ENCODE results near the gene SNX19. TPM values are rescaled to one million over a fixed set of nuclear protein-coding genes. Genes with fewer than 3 reads are reported as not detected.
"Not testable (repeated sequence)": the region's sequence is repeated elsewhere in the genome, so short reads cannot be mapped to it uniquely, and the experiment has no call there.

SNX19 gene
- polyA plus RNA-seq, 1 donor from 2014 or later = 20.8 TPM

DNA sequence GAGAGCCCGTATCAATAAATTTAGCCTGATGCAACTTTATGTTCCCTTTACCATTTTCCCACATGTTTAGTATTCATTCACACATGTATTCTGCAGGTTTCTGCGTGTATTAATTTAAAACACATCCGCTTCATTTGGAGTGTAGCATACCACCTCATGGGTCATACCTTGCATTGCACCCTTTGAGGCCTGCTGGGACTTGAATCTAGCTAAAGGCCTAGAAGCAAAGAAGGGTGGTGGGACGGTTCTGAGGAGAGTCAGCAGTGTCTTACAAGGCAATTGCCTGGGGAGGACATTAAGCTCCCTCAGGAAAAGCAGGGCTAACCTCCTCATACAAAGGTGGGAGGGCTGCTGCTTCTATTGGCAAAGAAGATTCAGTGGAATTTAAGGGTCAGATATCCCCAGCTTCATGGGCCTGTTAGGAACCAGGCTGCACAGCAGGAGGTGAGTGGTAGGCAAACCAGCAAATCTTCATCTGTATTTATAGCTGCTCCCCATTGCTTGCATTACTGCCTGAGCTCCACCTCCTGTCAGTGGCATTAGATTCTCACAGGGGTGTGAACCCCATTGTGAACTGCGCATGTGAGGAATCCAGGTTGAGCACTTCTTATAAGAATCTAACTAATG lies 15.9 kb upstream of the SNX19 start:
- no peaks in the 10 kb centered on the region for H4K20me1 ChIP-seq (ENCODE audit: insufficient read depth)
- no peaks in the 10 kb centered on the region for H3K79me2 ChIP-seq (replicated peaks; ENCODE audit: insufficient read depth, low read length)
- no peak overlapping the region for H3K4me3 ChIP-seq (ENCODE audit: low read length)
- no peaks in the 10 kb centered on the region for H3F3A ChIP-seq (ENCODE audit: insufficient read depth, low read length, poor library complexity, severe bottlenecking)
- no peaks in the 10 kb centered on the region for H3K36me3 ChIP-seq (ENCODE audit: insufficient read depth, low read length)
- no peak for TF ChIP-seq EZH2 (IDR thresholded peaks at IDR 0.05; ENCODE audit: borderline replicate concordance, insufficient read depth, low read length, poor library complexity, severe bottlenecking)
- no peak for TF ChIP-seq TAF1 (IDR thresholded peaks at IDR 0.05; ENCODE audit: low read depth)
- no peak for TF ChIP-seq RAD21 (conservative IDR thresholded peaks at IDR 0.05)
- no peak for TF ChIP-seq SMC3 (conservative IDR thresholded peaks at IDR 0.05; ENCODE audit: poor library complexity)
- no peak for TF ChIP-seq POLR2AphosphoS5 (IDR thresholded peaks at IDR 0.05)
- TF ChIP-seq MXI1 (conservative IDR thresholded peaks at IDR 0.05; ENCODE audit: poor library complexity, severe bottlenecking) = no peak
- TF ChIP-seq, protein P1, sequence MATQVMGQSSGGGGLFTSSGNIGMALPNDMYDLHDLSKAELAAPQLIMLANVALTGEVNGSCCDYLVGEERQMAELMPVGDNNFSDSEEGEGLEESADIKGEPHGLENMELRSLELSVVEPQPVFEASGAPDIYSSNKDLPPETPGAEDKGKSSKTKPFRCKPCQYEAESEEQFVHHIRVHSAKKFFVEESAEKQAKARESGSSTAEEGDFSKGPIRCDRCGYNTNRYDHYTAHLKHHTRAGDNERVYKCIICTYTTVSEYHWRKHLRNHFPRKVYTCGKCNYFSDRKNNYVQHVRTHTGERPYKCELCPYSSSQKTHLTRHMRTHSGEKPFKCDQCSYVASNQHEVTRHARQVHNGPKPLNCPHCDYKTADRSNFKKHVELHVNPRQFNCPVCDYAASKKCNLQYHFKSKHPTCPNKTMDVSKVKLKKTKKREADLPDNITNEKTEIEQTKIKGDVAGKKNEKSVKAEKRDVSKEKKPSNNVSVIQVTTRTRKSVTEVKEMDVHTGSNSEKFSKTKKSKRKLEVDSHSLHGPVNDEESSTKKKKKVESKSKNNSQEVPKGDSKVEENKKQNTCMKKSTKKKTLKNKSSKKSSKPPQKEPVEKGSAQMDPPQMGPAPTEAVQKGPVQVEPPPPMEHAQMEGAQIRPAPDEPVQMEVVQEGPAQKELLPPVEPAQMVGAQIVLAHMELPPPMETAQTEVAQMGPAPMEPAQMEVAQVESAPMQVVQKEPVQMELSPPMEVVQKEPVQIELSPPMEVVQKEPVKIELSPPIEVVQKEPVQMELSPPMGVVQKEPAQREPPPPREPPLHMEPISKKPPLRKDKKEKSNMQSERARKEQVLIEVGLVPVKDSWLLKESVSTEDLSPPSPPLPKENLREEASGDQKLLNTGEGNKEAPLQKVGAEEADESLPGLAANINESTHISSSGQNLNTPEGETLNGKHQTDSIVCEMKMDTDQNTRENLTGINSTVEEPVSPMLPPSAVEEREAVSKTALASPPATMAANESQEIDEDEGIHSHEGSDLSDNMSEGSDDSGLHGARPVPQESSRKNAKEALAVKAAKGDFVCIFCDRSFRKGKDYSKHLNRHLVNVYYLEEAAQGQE (IDR thresholded peaks at IDR 0.05; ENCODE audit: borderline replicate concordance) = no peak
- TF ChIP-seq, protein P2, sequence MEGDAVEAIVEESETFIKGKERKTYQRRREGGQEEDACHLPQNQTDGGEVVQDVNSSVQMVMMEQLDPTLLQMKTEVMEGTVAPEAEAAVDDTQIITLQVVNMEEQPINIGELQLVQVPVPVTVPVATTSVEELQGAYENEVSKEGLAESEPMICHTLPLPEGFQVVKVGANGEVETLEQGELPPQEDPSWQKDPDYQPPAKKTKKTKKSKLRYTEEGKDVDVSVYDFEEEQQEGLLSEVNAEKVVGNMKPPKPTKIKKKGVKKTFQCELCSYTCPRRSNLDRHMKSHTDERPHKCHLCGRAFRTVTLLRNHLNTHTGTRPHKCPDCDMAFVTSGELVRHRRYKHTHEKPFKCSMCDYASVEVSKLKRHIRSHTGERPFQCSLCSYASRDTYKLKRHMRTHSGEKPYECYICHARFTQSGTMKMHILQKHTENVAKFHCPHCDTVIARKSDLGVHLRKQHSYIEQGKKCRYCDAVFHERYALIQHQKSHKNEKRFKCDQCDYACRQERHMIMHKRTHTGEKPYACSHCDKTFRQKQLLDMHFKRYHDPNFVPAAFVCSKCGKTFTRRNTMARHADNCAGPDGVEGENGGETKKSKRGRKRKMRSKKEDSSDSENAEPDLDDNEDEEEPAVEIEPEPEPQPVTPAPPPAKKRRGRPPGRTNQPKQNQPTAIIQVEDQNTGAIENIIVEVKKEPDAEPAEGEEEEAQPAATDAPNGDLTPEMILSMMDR (IDR thresholded peaks at IDR 0.05; ENCODE audit: poor library complexity, severe bottlenecking) = no peak
- no peak for TF ChIP-seq EP300 (conservative IDR thresholded peaks at IDR 0.05; ENCODE audit: poor library complexity, severe bottlenecking)
- H3K27me3 ChIP-seq (ENCODE audit: insufficient read depth, low read depth, low read length) = no peaks in the 10 kb centered on the region
- H2AFZ ChIP-seq (ENCODE audit: low read depth, low read length) = no peak overlapping the region
- no peak overlapping the region for H3K9ac ChIP-seq (ENCODE audit: low read length)
- no peaks in the 10 kb centered on the region for H3K9me2 ChIP-seq (ENCODE audit: insufficient read depth, low read length)
- no peaks in the 10 kb centered on the region for H3K9me3 ChIP-seq (ENCODE audit: low read length)
- no peak overlapping the region for H3K27ac ChIP-seq (ENCODE audit: low read length)
- no peak overlapping the region for H3K4me2 ChIP-seq (ENCODE audit: low read length)

DNA sequence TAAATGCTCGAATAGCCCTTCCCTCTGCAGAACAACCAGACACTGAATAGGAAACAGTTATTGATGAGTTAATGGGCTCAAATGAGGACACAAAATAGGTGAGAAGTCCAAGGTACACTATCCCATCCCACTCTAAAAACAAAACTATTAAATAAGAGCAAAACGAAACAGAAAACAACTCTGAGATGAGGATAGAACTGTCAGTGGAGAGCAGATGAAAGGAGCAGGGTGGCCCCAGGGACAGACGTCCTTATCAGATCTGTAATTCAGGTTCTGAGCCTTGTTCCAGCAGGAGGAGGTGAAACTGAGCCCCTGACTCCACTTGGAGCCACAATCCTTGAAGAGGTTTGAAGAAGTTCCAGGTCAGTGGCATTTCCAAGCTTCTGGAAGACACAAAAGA lies 8.5 kb upstream of the SNX19 start:
- TF ChIP-seq, protein P2 (IDR thresholded peaks at IDR 0.05; ENCODE audit: poor library complexity, severe bottlenecking) = no peak
- TF ChIP-seq SMC3 (conservative IDR thresholded peaks at IDR 0.05; ENCODE audit: poor library complexity) (no peak), MXI1 (conservative IDR thresholded peaks at IDR 0.05; ENCODE audit: poor library complexity, severe bottlenecking) (no peak), TAF1 (IDR thresholded peaks at IDR 0.05; ENCODE audit: low read depth) (no peak), EP300 (conservative IDR thresholded peaks at IDR 0.05; ENCODE audit: poor library complexity, severe bottlenecking) (no peak), RAD21 (conservative IDR thresholded peaks at IDR 0.05) (no peak), EZH2 (IDR thresholded peaks at IDR 0.05; ENCODE audit: borderline replicate concordance, insufficient read depth, low read length, poor library complexity, severe bottlenecking) (no peak)
- TF ChIP-seq, protein P1 (IDR thresholded peaks at IDR 0.05; ENCODE audit: borderline replicate concordance) = no peak
- Histone ChIP-seq H3K27me3 (ENCODE audit: insufficient read depth, low read depth, low read length) (no peaks in the 10 kb centered on the region), H3K27ac (ENCODE audit: low read length) (no peak overlapping the region), H4K20me1 (ENCODE audit: insufficient read depth) (no peaks in the 10 kb centered on the region), H3K36me3 (ENCODE audit: insufficient read depth, low read length) (no peaks in the 10 kb centered on the region), H3K79me2 (replicated peaks; ENCODE audit: insufficient read depth, low read length) (no peaks in the 10 kb centered on the region), H3K9me2 (ENCODE audit: insufficient read depth, low read length) (no peaks in the 10 kb centered on the region), H3K4me3 (ENCODE audit: low read length) (no peak overlapping the region), H3K9me3 (ENCODE audit: low read length) (no peaks in the 10 kb centered on the region), H3K9ac (ENCODE audit: low read length) (no peak overlapping the region), H2AFZ (ENCODE audit: low read depth, low read length) (no peak overlapping the region), H3F3A (ENCODE audit: insufficient read depth, low read length, poor library complexity, severe bottlenecking) (no peaks in the 10 kb centered on the region), H3K4me2 (ENCODE audit: low read length) (no peak overlapping the region)

DNA sequence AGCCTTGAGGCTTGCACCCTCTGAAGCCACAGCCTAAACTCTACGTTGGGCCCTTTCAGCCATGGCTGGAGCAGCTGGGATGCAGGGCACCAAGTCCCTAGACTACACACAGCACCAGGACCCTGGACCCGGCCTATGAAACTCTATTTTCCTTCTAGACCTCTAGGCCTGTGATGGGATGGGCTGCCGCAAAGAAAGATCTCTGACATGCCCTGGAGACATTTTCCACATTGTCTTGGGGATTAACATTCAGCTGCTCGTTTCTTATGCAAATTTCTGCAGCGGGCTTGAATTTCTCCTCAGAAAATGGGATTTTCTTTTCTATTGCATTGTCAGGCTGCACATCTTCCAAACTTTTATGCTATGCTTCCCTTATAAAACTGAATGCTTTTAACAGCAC lies 4.3 kb upstream of the SNX19 start:
- not testable (repeated sequence) for H2AFZ ChIP-seq (ENCODE audit: low read depth, low read length); H3K9me3 ChIP-seq (ENCODE audit: low read length); H3K4me2 ChIP-seq (ENCODE audit: low read length); H4K20me1 ChIP-seq (ENCODE audit: insufficient read depth); H3K36me3 ChIP-seq (ENCODE audit: insufficient read depth, low read length); H3K27ac ChIP-seq (ENCODE audit: low read length); H3K4me3 ChIP-seq (ENCODE audit: low read length); H3K79me2 ChIP-seq (replicated peaks; ENCODE audit: insufficient read depth, low read length); H3K9ac ChIP-seq (ENCODE audit: low read length); H3K27me3 ChIP-seq (ENCODE audit: insufficient read depth, low read depth, low read length); H3F3A ChIP-seq (ENCODE audit: insufficient read depth, low read length, poor library complexity, severe bottlenecking); H3K9me2 ChIP-seq (ENCODE audit: insufficient read depth, low read length)
